22Rv1 (cell line): Measurements from ENCODE around the gene LRP8.

Experiments
- H3K27ac ChIP-seq: fragments of 450-650 bp; 2 replicates; pipeline ENCODE4 v1.5.1; 2017
- ZFX ChIP-seq: fragments of 450-650 bp; IDR thresholded peaks from 2 replicates; pipeline ENCODE4 v1.6.1; 2017; ENCODE audit warnings: antibody characterized with exemption, borderline replicate concordance
- TF ChIP-seq, protein P1 (sequence below): fragments of 450-650 bp; IDR thresholded peaks from 2 replicates; pipeline ENCODE4 v1.5.1; 2017; ENCODE audit warnings: mild to moderate bottlenecking

LRP8 gene

GRCh38 chr1:53371121-53371666 is 43.3 kb upstream of the LRP8 start:
- TF ChIP-seq ZFX = no peak
- TF ChIP-seq, protein P1, sequence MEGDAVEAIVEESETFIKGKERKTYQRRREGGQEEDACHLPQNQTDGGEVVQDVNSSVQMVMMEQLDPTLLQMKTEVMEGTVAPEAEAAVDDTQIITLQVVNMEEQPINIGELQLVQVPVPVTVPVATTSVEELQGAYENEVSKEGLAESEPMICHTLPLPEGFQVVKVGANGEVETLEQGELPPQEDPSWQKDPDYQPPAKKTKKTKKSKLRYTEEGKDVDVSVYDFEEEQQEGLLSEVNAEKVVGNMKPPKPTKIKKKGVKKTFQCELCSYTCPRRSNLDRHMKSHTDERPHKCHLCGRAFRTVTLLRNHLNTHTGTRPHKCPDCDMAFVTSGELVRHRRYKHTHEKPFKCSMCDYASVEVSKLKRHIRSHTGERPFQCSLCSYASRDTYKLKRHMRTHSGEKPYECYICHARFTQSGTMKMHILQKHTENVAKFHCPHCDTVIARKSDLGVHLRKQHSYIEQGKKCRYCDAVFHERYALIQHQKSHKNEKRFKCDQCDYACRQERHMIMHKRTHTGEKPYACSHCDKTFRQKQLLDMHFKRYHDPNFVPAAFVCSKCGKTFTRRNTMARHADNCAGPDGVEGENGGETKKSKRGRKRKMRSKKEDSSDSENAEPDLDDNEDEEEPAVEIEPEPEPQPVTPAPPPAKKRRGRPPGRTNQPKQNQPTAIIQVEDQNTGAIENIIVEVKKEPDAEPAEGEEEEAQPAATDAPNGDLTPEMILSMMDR = no peak
- H3K27ac ChIP-seq = no peak overlapping the region

GRCh38 chr1:53370369-53370961 is 42.6 kb upstream of the LRP8 start:
- TF ChIP-seq, protein P1 = no peak
- TF ChIP-seq ZFX = no peak
- no peak overlapping the region for H3K27ac ChIP-seq

GRCh38 chr1:53369761-53370160 is 41.9 kb upstream of the LRP8 start:
- H3K27ac ChIP-seq = no peak overlapping the region
- TF ChIP-seq, protein P1 = no peak
- TF ChIP-seq ZFX = no peak

GRCh38 chr1:53369034-53369750 is 41.3 kb upstream of the LRP8 start:
- TF ChIP-seq ZFX = no peak
- TF ChIP-seq, protein P1 = no peak
- H3K27ac ChIP-seq = no peak overlapping the region

- TF ChIP-seq, protein P1 = no peak
- no peak for TF ChIP-seq ZFX
- H3K27ac ChIP-seq = no peak overlapping the region
Observed at GRCh38 chr1:53368314-53369033, 40.6 kb upstream of the LRP8 start.

- no peak overlapping the region for H3K27ac ChIP-seq
Observed at GRCh38 chr1:53367503-53368313, 39.8 kb upstream of the LRP8 start.

More at GRCh38 chr1:53367503-53368313, 39.8 kb upstream of the LRP8 start:
- TF ChIP-seq, protein P1 = no peak
- TF ChIP-seq ZFX = no peak
